ENCODE data around the gene CENPQ. TPM values are rescaled to one million over a fixed set of nuclear protein-coding genes. Genes with fewer than 3 reads are reported as not detected.

CENPQ gene, protein sequence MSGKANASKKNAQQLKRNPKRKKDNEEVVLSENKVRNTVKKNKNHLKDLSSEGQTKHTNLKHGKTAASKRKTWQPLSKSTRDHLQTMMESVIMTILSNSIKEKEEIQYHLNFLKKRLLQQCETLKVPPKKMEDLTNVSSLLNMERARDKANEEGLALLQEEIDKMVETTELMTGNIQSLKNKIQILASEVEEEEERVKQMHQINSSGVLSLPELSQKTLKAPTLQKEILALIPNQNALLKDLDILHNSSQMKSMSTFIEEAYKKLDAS
- 6.6 to 9.9 TPM (median 8.0 TPM) in 5 replicates for total RNA-seq (2022; extraction: Qiagen RNA extraction; ENCODE audit: low read depth)

DNA sequence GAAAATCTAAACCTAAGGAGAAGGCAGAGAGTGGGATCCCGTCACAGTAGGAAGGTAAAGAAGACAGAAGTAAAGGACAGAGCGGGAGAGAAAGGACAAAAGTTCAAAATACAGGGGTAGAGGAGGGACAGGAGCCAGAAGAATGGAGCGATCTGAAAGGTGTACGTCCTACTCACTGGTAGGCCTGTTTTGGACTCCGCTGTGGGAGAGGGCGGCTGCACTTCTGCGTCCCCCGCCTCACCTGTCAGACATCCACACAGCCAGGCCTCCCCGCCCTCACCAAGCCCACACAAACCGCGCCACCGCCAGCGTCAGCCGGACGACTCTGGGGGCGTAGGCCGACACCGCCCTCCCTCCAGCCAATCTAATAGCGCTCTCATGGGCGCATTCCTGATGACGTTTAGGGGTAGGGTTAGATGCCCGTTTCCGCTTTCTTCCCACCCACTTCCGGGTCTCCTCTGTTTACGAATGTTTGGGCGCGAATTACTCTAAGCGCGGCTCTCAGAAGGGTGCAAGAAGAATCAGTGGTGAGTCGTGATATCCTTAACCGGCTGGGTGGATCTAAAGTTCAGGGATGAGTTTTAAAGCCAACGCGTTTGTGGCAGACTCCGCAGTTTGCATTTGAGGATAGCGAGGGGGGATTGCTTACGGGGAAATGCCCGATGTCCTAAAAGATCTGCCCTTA lies at the start of gene CENPQ, which contains the start of gene MMUT:
Gene CENPQ (plus strand): TSS at position 444 of the 685 bp plus-strand sequence. CDS start 6,807 bp downstream, outside the sequence.
Gene MMUT (minus strand): TSS at position 327 of the 685 bp plus-strand sequence. CDS start 3,787 bp downstream, outside the sequence.

DNA sequence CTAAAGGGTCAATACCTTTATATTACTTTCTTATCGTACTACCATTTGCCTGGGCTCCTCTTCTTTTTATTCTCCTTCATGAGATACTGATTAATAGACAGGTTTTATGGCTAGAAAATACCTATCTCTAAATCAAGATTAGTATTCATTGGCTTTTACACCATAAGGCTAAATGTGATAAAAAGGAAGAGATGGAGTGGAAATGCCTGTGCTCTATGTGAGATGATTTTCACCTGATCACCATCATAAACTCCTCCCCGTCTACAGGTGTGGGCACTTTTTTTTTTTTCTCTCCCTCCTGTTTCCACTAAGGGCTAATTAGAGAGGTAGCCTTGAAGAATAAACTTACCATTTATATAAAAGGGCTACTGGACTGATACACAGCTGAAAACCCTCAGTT lies 36.5 kb downstream of the CENPQ start, which contains the start of gene GLYATL3:
Gene GLYATL3 (plus strand): TSS at position 301 of the 400 bp plus-strand sequence. CDS start 12,068 bp downstream, outside the sequence.

Other genes starting within 250 kb of the CENPQ start
- 4.9 to 7.9 TPM (median 5.9 TPM) in 5 replicates for gene MMUT, start 117 bp upstream of the CENPQ start, total RNA-seq (2022; extraction: Qiagen RNA extraction; ENCODE audit: low read depth)
- not detected in 5 replicates for gene GLYATL3, start 36.6 kb downstream of the CENPQ start, total RNA-seq (2022; extraction: Qiagen RNA extraction; ENCODE audit: low read depth)
- 21.2 to 29.9 TPM (median 24.9 TPM) in 5 replicates for gene C6orf141, start 87.3 kb downstream of the CENPQ start, total RNA-seq (2022; extraction: Qiagen RNA extraction; ENCODE audit: low read depth)
- gene RHAG, start 173.5 kb downstream of the CENPQ start, total RNA-seq (2022; extraction: Qiagen RNA extraction; ENCODE audit: low read depth) = 0.05 to 0.07 TPM in 2 of 5 replicates, not detected in the others